GM03348 (cell line): Measurements from ENCODE around the gene COL19A1.

Experiments used
- DNase-seq: peaks from one replicate; pipeline ENCODE4 v3.0.0; 2012; ENCODE audit warnings: low spot score

The COL19A1 gene

DNA sequence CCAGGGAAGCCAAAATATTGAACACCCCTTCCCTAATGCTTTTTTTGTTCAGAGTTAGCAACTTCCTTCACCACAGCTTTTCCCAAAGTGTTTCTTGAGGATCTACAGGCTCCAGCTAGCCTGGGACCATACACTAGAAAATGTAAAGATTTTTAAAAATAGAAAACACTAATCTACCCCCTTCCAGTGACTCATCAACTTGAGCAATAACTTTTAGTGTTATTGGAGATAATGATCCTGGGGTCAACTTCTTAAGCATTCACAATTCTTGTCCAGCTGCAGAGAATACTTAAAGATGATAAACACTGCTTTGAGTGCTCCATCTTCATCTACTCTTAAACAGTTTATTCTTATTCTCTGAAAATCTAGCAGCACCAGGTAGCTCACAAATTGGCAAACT is 304.9 kb downstream of the COL19A1 start:
- no peak for DNase-seq

DNA sequence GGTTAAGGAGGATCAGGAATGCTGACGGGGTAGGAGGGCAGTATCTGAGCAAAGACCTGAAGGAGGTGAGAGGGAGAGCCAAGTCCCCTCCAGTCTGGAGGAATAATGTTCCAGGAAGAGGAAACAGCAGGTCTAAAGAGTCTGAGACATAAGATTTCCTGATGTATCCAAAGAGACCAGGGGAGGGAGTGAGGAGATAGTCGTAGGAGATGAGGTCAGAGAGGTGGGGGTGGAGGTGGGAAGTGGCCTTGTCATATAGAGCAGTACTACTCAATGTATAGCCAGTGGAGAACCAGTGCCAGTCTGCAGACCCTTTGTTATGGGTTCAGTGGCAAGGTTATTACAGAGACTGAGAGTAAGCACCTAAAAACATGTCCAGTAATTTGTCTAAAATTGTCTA is 305.9 kb downstream of the COL19A1 start:
- no peak for DNase-seq

DNA sequence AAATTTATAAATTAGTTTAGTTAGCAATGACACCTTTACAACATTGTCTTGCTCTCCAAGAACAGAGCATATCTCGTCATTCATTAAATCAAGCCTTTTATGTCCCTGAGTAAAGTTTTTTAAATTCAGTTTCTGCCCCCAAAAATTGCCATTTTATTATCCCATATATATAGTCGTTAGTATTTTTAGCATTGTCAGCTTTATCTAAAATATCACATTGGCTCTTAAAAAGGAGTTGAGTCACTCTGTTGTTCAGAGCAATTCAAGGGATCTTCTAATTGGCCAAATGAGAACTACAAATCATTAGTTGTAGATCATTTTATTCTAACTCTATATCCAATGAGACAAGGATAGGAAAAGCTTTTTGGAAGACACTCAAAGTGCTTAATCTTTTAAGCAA is 309.4 kb downstream of the COL19A1 start:
- DNase-seq = no peak

DNA sequence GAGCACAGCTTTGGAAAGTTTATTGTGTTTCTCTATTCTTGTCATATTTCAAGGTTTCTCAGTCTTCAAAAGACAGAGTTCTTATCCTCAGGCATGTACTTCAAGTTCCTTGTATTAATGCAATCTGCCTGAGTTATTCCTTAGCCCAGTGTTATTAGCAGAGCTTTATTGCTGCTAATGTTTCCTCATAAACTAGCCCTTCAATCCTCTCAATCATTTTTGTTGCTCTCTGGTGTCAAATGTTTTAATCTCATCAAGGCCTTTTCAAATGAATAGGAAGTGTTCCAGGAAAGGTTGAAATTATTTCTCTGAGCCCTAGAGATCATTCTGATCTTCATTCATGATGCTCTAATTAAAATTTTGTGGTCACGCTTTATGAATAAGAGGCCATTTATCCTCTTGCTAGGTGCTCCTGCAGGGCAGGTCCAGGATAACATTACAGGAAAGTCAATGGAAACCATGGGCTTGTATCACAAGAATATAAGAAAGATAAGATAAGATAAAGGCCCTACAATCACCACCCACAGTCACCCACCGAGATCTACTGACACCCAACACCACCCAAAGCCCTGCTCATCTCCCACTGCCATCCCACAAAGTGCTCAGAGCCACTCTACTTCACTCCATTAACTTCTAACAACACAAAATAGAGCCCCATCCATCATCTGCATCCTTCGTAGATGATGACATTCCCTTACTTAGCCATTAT is 310.6 kb downstream of the COL19A1 start:
- no peak for DNase-seq

DNA sequence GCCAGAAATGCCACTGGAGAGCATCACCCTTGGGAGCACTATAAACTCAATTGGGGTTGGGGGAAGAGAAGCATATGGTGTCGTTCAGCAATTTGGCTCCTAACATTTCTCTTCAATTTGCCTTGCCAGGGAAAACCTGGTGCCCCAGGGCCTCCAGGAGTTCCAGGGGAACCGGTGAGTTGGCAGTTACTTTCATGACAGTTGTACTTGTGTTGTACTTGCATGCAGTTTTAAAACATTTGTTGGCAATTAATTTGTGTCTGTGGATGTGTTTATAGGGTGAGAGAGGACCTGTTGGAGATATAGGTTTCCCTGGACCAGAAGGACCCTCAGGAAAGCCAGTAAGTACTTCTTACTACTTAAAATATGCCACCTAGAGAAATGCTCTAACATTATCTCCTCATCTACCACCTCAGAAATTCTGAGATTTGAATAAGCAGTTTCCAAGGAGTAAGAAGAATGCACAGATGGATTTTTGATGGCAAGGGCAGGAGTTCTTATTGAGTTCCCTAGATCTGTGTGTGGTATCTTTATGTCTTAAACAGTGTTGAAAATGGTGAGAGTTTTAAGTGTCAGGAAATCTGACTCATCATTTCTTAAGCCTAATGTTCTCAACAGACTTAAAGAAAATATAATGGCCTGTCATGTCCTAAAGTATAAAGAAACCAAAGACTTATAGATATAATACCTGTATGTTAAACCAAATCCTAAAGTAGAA is 314.0 kb downstream of the COL19A1 start:
- no peak for DNase-seq

DNA sequence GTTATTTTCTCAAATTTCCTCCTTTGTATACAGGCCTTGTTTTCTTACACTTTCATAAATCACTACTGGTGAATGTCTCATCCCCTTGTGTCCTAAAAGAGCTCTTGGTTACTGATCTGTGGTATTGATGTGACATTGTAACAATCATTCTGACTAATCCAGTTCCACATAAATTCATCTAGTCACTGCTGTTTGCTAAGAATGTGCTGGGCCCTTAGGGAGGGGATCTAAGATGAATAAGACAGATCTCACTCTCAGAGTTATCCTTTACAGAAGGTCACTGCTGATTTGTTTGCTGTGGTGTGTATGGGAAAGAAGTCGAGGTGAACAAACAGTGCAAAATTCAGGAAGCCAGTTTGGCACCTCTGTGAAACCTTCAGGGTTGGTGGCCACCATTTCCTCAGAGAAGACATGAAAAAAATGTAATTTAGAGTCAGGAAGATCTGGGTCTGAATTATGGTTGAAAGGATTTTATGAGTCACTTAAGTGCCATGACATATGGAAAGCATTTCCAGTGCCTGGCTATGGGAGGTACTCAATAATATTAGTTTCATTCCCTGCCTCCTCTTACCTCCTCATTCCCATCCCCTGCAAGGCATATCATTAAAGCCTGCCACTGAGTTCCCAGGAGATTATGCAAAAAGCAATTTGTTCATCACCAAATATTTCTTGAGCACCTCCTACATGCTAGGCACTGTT is 314.7 kb downstream of the COL19A1 start:
- no peak for DNase-seq

DNA sequence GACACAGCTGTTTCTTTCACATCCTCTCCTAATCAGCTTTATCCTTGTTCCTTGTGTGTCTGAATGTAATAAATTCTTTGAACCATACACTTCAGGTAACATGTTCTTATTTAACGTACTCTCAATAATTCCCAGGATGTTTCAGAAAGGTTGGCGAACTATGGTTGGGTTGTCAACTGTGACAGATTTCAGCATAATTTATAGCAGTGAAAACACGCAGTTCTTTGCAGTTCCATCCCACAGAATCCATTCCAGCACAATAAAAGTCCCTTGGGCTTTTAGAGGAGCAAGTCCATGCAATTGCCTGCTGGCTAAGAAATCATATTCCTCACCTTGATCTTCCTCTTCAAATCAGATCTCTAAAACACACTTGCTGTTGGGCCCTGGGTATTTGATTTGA is 317.2 kb downstream of the COL19A1 start:
- DNase-seq = no peak

DNA sequence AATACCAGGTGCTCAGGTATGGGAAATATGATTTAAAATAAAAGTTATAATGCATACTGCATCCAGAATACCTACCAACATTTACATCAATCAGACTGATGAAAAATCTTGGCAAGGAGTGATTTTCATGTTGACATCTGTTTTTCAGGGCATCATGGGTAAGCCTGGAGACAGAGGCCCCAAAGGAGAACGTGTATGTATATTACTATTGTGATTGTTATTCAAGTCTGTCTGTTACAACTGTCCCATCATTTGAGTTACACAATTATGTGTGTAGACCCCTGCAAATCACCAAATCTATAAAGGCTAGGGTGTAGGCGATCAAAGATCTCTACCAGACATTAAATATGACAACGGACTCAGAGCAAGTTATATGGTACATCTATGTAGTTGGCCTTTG is 318.4 kb downstream of the COL19A1 start:
- no peak for DNase-seq

DNA sequence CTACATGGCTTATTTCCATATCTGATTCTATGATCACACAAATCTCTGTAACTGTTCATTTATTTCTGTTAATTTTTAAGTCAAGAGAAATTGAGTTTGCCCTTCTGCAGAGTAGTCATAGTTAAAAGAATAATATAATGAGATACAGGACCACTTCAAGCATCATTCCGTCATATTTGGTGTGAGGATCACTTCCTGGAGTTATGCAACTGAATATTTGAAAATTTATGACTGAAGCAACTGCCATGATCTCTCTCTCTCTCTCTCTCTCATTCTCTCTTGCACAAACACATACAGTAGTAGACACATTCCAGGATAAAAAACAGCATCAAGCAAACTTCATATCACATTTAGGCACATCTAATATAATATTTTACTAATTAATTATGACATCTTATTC is 320.1 kb downstream of the COL19A1 start:
- no peak for DNase-seq

DNA sequence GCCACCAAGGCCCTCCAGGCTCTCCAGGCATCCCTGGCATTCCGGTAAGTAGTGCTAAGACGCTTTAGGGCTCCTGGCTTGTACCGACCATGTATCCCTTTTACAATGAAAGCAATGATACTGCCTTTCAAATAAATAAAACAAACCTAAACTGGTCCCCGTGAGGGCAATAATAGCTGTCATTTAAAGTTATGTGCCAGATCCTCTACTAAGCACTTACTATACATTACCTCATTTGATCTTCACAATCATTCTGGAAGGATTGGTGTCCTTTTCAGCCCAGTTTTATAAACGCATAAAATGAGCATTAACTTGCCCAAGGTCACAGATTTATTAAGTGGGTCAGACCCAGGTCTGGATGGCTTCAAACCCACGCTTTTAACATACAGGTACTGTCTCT is 321.8 kb downstream of the COL19A1 start:
- DNase-seq = no peak

DNA sequence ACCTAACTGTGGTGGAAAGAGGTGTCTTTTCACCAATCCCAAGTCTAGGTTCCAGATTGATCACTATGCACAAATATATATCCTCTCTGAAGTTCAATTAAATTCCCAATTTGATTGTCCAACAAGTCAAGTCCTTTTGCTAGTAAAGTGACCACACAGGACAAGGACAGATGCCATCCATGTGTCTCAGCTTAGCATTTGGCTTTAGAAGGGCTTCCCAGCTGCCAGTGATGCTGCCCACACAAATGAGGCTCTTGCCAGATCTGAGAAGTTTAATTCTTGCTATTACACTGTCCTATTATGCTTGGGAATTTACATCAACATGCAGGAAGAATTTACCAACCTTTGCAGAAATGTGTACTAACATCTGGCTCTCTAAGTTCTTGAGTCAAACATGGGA is 328.1 kb downstream of the COL19A1 start:
- no peak for DNase-seq

DNA sequence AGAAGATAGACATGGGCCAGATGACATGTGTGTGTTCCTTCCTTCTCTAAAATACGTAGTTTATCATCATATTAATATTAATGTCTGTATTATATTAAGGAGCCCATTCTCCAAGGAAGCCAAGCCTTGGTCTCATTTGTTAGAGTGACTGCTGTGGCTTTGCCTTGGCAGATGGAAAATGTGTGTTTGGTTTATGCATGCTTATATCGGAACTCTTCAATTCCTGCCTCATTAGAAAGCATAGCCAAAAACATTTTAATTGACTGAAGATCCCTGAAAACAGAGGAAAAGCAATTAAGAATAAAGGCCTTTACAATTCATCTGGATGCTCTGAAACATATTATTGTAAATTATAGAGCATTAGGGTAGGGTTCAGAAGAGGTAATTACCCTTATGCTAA is 330.2 kb downstream of the COL19A1 start:
- no peak for DNase-seq

DNA sequence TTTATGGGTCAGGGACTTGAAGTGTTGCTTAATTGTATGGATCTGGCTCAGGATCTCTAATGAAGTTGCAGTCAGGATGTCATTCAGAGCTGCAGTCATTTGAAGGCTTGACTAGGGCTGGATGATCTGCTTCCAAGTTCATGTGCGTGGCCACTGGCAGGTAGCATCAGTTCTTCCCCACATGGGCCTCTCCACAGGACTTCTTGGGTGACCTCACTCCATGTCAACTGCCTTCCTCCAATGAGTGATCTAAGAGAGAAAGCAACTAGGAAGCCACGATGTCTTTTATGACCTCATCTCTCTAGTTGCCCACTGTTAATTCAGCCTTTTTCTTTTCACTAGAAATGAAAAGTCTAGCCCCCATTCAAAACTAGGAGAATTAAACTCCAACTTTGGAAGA is 332.4 kb downstream of the COL19A1 start:
- no peak for DNase-seq

DNA sequence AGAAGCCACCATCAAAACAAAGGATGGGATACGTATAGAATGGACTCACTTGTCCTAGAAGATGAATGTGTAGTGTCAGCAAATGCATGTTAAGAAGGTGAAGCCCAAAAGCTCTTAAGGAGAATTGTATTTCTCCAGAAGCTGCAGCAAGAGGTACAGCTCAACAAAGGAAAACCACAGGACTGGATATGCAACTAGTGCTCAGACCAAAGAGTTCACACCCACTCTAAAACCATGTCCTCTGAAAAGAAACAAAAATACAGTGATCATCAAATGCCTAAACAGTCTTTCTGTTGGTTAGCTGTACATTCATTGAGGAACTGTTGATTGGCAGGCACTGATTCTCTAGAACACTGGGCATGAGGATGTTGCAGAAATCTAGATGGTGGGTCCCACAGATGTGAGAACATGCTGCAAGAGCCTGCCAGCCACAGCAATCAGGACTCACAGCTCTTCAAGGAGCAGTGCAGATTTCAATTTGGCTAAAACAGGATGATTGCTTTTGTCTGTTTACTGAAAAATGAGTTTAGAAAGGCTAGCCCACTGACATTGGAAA is 342.0 kb downstream of the COL19A1 start:
- DNase-seq = no peak

DNA sequence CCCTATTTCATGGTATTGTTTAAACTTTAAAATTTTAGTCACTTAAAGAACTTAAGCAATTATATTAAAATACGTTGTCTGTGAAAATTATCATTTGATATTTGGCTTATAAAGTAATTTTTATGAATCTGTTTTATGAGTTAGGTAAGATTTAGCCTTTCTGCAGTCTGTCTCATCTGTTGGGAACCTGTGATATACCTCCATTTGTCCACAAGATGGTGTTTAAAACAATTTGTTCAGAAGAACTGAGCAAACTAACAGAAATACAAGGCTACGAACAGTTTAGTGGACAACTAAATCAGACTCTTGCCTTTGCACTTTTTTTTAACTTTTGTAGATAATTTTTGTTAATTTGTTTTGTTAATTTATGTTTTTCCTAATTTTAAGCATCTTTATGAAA is 344.1 kb downstream of the COL19A1 start:
- no peak for DNase-seq

DNA sequence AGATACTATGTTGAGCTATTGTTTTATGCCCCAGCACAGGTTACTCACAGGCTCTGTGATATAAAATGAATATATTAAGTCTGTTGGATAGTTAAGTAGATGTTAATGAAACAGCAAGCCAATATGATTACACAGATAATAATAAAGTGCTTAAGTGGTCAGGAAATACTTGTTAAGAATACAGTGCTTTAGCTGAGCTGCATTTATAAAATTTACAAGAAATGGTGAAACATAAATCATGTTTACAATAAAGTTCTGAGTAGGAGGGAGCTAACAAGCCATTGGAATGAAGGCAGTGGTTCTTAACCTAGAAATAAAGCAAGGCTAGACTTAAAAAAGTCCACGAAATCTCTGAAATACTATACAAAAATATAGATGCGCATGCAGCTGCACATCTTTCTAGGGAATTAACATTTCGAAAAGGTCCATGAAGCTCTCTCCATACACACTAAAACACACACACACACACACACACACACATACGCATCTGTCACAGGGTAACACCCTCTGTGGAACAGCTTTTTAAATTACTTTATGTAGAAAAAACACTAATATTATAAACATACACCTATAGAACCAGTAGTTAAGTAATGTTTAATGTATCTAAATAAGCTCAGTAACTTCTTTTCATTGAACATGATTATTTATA is 349.2 kb downstream of the COL19A1 start:
- no peak for DNase-seq

DNA sequence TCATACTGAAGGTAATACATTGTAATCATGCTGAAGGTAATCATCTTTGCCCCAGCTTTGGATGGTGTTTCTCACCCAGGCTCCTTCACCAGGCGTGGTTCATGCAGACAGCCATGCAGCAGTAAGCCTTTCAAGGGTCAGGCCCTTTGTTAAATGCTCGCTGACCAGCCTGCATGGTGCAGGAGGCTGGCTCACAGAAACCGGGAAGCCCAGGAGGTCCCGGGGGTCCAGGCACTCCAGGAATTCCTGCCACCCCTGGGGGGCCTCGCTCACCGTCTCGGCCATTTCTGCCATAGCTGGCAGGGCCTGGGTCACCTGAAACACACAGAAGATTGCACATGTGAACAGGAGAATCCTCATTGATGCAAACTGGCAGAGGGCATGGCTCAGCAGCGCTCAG is 350.4 kb downstream of the COL19A1 start:
- no peak for DNase-seq

DNA sequence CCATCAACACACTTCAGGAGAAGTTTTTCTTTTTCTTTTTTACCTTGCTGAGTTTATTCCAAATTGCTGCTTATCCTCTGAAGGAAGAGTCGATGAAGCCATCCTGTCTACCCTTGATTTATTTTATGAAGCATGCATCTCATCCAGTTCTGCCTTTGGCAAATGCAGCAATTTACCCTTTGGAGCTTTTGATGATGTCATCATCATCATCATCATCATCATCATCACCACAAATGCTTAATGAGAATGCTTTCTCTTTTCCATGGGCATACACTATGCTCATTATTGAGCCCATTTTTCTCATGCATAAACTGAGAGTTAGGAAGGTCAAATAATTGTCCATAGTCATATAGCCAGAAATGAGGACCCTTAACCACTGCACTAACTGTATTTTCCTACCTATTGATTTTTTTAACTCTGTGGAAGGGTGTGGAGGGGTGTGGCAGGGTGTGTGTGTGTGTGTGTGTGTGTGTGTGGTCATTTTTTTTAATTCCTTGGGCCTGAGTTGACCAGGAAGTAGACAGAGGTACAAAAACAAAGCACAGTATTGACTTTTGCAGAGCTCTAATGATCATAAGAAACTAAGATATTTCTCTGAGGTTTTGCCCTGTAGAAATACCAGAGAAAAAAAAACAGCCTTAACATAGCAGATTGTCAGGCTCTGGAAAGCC is 353.7 kb downstream of the COL19A1 start:
- no peak for DNase-seq

DNA sequence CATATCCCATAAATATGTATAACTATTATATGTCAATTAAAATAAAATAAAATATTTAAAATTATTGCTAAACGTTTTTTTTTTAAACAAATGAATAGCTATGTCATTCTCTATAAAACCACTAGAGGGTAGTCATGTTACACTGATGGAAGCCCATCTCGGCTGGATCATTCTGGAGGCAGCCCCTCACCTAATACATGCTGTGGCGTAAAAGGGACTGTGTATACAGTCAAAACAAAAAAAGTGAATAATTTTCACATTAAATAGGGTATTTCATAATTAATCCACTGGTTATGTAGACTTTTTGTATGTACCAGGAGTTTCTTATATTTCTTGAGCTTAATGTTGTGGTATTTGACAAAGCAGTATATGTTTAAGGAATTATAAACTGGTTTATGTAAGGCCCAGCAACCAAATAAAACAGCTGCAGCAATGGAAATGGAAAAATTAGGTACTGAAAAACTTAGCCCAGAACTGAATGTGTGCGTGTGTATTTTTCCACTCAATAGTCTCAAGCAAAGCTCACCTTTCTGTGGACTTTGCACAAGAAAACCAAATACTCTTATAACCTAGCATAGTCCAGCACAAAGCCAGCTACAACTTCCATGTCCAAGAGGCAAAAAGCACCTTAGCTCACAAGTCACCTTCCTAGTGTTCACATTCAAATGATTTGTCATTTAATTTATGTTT is 354.8 kb downstream of the COL19A1 start:
- DNase-seq = peak; percentile 52

DNA sequence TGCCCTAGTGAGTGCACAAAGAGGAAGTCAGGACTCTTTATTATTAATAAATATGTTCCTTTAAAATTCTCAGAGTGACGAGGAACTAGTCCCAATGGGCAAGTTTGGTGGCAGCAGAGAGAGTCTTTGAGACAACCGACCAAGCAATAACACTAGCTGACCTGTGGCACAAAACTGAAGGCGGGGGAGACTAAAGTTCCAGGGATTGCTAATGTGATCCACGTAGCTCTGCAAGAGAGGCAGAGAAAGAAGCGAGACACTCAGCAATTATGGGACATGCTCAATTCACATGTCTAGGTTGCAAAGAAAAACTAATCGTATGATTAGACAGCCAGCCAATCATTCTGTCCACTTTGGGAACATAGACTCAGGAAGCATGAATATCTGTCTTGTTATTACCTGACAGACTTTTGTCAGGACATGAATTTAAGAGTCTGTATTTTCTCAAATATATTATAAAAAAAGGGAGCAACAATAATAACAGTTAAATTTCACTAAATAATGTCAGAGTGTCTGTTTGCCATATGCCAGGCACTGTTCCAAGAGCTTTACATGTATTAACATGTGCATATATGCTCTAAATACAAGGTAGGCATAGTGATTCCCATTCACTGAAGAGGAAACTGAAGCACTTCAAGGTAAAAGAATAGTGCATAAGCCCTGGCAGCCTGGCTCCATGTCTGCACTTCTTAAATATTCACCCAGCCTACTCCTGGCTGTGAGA is 355.5 kb downstream of the COL19A1 start:
- DNase-seq = no peak

DNA sequence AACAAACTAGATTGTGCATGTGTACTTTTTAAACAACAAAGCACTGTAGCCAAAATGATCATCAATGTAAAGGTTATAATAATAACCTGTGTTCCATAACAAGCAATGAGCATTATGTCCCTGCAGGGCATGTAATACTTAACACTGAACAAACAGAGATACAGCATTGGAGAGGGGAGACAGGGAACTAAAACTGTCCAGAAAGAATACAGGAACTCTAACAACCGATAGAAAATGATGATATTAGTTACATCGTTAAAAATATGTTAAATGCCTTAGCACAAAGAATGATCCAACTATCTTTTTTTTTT is 356.0 kb downstream of the COL19A1 start:
- DNase-seq = no peak
